DND-41 (cell line): ENCODE measurements around the gene ZFYVE26.
"Not testable (repeated sequence)": the region's sequence is repeated elsewhere in the genome, so short reads cannot be mapped to it uniquely, and the experiment has no call there.

Source experiments
- ATAC-seq: fragments of 200-7000 bp; cut with Tn5 transposase; 3 replicates; pipeline ENCODE4 v1.9.1; 2021; ENCODE audit warnings: low read depth; ENCODE audit not compliant: insufficient read depth
- DNase-seq: peaks from one replicate; pipeline ENCODE4 v3.0.0-alpha.2; 2020
- H2AFZ ChIP-seq: 2 replicates; pipeline ENCODE4 v1.6.0; 2012; ENCODE audit warnings: low read depth, low read length
- H3K27ac ChIP-seq: 2 replicates; pipeline ENCODE4 v1.5.1; 2012; ENCODE audit warnings: low read length, inconsistent platforms
- H3K27me3 ChIP-seq: fragments of 200-600 bp; sonication (generic); 2 replicates; pipeline ENCODE4 v1.6.0; 2012; ENCODE audit warnings: low read length, mild to moderate bottlenecking, inconsistent platforms; ENCODE audit not compliant: insufficient read depth, poor library complexity
- H3K36me3 ChIP-seq: 2 replicates; pipeline ENCODE4 v1.5.1; 2012; ENCODE audit warnings: low read length, inconsistent platforms; ENCODE audit not compliant: insufficient read depth
- H3K4me1 ChIP-seq: 2 replicates; pipeline ENCODE4 v1.5.1; 2012; ENCODE audit warnings: mild to moderate bottlenecking, low read length; ENCODE audit not compliant: insufficient read depth
- H3K4me2 ChIP-seq: 2 replicates; pipeline ENCODE4 v1.6.0; 2012; ENCODE audit warnings: mild to moderate bottlenecking, moderate library complexity, low read length, inconsistent platforms; ENCODE audit not compliant: insufficient read depth
- H3K4me3 ChIP-seq, 2 experiments: fragments of 200-600 bp in 1 of 2; shearing (Covaris generic) in 1 of 2; 2 replicates each; pipeline ENCODE4 v1.5.1; 2012 to 2016; ENCODE audit warnings: inconsistent platforms in 2 of 2, low read length in 2 of 2, mild to moderate bottlenecking in 2 of 2, low read depth in 1 of 2, moderate library complexity in 1 of 2
- H3K79me2 ChIP-seq: 2 replicates; pipeline ENCODE4 v1.6.0; 2012; ENCODE audit warnings: low read length, inconsistent platforms; ENCODE audit not compliant: insufficient read depth
- H3K9ac ChIP-seq: 2 replicates; pipeline ENCODE4 v1.6.0; 2012; ENCODE audit warnings: low read depth, mild to moderate bottlenecking, inconsistent platforms, low read length, moderate library complexity
- H3K9me3 ChIP-seq: 2 replicates; pipeline ENCODE4 v1.5.1; 2012; ENCODE audit warnings: low read length, moderate library complexity, mild to moderate bottlenecking, inconsistent platforms; ENCODE audit not compliant: insufficient read depth, severe bottlenecking
- H4K20me1 ChIP-seq: 2 replicates; pipeline ENCODE4 v1.6.0; 2012; ENCODE audit warnings: low read length; ENCODE audit not compliant: insufficient read depth
- CTCF ChIP-seq: IDR thresholded peaks from 2 replicates; pipeline ENCODE4 v1.5.1; 2012; ENCODE audit warnings: borderline replicate concordance, low read length, moderate library complexity, mild to moderate bottlenecking; ENCODE audit not compliant: poor library complexity, severe bottlenecking; ENCODE audit errors: extremely low read depth
- EZH2 ChIP-seq: IDR thresholded peaks from 3 replicates; pipeline ENCODE4 v1.6.1; 2012; ENCODE audit warnings: borderline replicate concordance, low read depth, mild to moderate bottlenecking, moderate library complexity, low read length, inconsistent platforms; ENCODE audit not compliant: severe bottlenecking

ZFYVE26 gene

GRCh38 chr14:67704484-67705089 is 111.8 kb downstream of the ZFYVE26 start:
- Histone ChIP-seq H3K27ac (no peak overlapping the region), H2AFZ (no peak overlapping the region), H3K9me3 (peaks cover 7% of the 10 kb centered on the region), H3K79me2 (no peaks in the 10 kb centered on the region), H3K4me3 (no peak overlapping the region), H3K36me3 (no peaks in the 10 kb centered on the region), H3K27me3 (no peaks in the 10 kb centered on the region), H4K20me1 (no peaks in the 10 kb centered on the region), H3K9ac (no peak overlapping the region), H3K4me1 (no peaks in the 10 kb centered on the region), H3K4me2 (no peak overlapping the region)
- DNase-seq (peak; percentile 47), ATAC-seq (peak; percentile 88)
- TF ChIP-seq EZH2: no peak
- peak; percentile 81 for TF ChIP-seq CTCF

- Histone ChIP-seq H3K4me3 (no peak overlapping the region), H3K36me3 (no peaks in the 10 kb centered on the region), H3K27me3 (no peaks in the 10 kb centered on the region), H4K20me1 (no peaks in the 10 kb centered on the region), H3K9me3 (peaks cover 4% of the 10 kb centered on the region), H3K27ac (no peak overlapping the region), H3K4me1 (no peaks in the 10 kb centered on the region), H2AFZ (no peak overlapping the region), H3K9ac (no peak overlapping the region), H3K4me2 (no peak overlapping the region), H3K79me2 (no peaks in the 10 kb centered on the region)
- DNase-seq (no peak), ATAC-seq (no peak)
- TF ChIP-seq EZH2 (no peak), CTCF (no peak)
Measured at GRCh38 chr14:67703997-67704396, 112.4 kb downstream of the ZFYVE26 start.

- not testable (repeated sequence) for H3K9me3 ChIP-seq, H3K9ac ChIP-seq, ATAC-seq, H3K4me1 ChIP-seq, H3K27me3 ChIP-seq, H3K4me3 ChIP-seq, H3K79me2 ChIP-seq, H2AFZ ChIP-seq, H4K20me1 ChIP-seq, H3K27ac ChIP-seq, DNase-seq, H3K4me2 ChIP-seq, H3K36me3 ChIP-seq
Measured at GRCh38 chr14:67701492-67701891, 114.9 kb downstream of the ZFYVE26 start, which contains the start of gene RDH12. Gene RDH12 (plus strand): TSS chr14:67701886. CDS start chr14:67722643, 20,757 bp downstream.

- no peak overlapping the region for H3K9ac ChIP-seq
- peaks cover 3% of the 10 kb centered on the region; the same call in 1 of the 2 replicates for H3K36me3 ChIP-seq
- ATAC-seq (no peak), DNase-seq (no peak)
- peaks cover 20% of the 10 kb centered on the region for H3K4me1 ChIP-seq
- peaks cover 22% of the 10 kb centered on the region for H3K79me2 ChIP-seq
- no peaks in the 10 kb centered on the region for H3K27me3 ChIP-seq
- peaks cover 15% of the 10 kb centered on the region for H4K20me1 ChIP-seq
- H3K27ac ChIP-seq: no peak overlapping the region
- H3K4me2 ChIP-seq: no peak overlapping the region
- no peak overlapping the region for H3K4me3 ChIP-seq
- no peaks in the 10 kb centered on the region for H3K9me3 ChIP-seq
- TF ChIP-seq EZH2 (no peak), CTCF (no peak)
- no peak overlapping the region for H2AFZ ChIP-seq
Measured at GRCh38 chr14:67698179-67698578, 118.2 kb downstream of the ZFYVE26 start.
